GM19351 (cell line): ENCODE measurements around the gene CRHBP.
"Not testable (repeated sequence)": the region's sequence is repeated elsewhere in the genome, so short reads cannot be mapped to it uniquely, and the experiment has no call there.

Experiments used
- ATAC-seq: cut with Tn5 transposase; IDR thresholded peaks from one replicate; pipeline ENCODE4 v1.9.1; 2021; ENCODE audit warnings: mild to moderate bottlenecking, moderate library complexity; ENCODE audit not compliant: unreplicated experiment

Gene CRHBP, protein sequence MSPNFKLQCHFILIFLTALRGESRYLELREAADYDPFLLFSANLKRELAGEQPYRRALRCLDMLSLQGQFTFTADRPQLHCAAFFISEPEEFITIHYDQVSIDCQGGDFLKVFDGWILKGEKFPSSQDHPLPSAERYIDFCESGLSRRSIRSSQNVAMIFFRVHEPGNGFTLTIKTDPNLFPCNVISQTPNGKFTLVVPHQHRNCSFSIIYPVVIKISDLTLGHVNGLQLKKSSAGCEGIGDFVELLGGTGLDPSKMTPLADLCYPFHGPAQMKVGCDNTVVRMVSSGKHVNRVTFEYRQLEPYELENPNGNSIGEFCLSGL

DNA sequence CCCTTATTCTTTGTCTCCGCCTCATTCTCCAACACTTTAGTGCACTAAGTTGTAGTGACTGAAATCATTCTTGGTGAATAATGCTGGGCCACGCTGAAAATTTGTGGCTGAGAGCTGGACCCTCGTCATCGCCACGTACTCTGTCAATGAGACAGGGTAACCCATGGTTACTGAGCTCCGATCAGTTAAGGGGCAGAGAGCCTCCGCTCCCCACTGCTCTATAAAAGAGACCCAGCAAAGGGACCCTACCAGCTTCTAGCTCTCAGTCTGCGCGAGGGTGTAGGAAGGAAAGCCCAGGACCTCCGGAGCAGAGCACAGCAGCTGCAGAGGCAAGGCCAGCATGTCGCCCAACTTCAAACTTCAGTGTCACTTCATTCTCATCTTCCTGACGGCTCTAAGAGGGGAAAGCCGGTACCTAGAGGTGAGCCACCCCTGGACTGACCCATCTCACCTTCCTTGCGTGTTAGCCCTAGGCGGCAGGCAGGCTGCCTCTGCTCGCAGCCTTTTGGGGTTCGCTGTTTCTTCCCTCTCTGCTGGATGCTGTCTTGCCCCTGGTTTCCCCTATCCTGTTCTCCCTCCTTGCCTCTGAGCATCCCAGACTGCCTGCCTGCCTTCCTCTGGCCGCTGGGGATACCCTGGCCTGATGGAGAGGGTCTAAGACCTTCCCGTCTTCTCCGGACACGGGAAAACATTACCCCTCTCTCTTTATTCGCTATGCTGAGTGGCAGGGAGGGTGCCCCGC, at the start of gene CRHBP:
CRHBP (plus strand) TSS at position 251 of the 742 bp plus-strand sequence; CDS start at position 341, 90 bp downstream.
- ATAC-seq, result no peak

DNA sequence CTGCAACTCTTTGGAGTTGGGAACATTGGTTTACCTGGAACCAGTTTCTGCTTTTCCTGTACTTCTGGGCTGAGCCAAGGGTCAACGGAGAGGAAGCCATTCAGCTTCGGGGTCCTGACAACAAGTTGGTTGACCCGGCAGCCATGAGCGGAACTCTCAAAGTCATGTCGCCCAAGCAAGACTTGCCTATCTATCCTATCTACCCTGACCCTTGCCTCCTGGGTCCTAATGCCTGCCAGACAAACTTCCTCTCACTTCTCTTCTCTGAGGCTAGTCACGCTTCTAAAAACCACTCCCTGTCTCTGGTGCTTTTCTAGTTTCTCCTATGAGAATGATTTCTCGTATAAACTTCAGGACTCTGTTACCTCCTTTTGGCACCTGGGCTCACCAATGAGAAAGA, 44.7 kb upstream of the CRHBP start:
- ATAC-seq, result no peak

DNA sequence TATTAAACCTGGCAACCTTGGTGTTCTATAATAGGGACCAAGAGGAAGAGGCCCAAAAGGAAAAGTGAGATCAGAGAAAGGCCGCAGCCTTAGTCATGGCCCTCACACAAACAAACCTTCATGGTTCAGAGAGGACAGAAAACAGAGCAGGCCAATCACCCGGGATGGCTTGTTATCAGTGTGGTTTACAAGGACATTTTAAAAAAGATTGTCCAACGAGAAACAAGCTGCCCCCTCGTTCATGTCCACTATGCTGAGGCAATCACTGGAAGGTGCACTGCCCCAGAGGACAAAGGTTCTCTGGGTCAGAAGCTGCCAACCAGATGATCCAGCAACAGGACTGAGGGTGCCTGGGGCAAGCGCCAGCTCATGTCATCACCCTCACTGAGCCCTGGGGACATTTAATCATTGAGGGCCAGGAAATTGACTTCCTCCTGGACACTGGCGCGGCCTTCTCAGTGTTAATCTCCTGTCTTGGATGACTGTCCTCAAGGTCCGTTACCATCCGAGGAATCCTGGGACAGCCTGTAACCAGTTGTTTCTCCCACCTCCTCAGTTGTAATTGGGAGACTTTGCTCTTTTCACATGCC, 42.4 kb upstream of the CRHBP start:
- not testable (repeated sequence) for ATAC-seq

DNA sequence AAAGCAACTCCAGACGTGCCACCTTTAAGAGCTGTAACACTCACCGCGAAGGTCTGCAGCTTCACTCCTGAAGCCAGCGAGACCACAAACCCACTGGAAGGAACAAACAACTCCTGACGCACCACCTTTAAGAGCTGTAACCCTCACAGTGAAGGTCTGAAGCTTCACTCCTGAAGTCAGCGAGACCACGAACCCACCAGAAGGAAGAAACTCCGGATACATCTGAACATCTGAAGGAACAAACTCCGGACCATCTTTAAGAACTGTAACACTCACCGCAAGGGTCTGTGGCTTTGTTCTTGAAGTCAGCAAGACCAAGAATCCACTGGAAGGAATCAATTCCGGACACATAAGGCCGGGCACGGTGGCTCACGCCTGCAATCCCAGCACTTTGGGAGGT, 38.2 kb upstream of the CRHBP start:
- not testable (repeated sequence) for ATAC-seq

DNA sequence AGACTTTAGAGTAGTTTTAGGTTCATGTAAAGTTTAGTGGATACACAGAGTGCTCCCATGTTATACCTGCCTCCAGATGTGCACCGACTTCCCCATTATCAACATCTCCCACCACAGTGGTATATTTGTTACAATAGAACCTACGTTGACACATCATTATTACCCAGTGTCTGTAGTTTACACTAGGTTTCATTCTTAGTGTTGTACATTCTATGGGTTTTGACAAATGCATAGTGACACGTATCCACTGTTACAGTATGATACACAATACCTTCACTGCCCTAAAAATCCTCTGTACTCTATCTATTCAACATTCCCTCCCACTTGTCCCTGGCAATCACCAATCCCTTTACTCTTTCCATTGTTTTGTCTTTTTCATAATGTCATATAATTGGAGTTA, 34.3 kb upstream of the CRHBP start:
- no peak for ATAC-seq

DNA sequence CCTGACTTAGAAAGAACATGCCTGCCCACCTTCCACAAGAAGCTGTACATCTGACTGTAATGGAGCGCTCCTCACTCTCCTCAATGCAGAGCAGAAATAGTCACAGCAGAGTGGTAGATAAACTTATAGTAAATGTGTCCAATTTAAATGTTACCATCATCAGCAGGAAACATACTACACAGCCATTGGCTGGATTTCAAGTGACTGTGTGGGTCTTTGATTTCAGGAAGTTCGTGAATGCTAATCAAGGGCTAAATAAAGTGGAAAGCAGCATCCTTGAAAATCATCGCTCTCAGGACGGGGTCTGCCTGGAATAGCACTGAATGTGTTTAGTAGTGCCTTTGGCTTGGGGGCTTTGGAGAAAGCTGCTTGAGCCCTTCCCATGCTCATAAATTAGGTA, 32.4 kb upstream of the CRHBP start:
- no peak for ATAC-seq

DNA sequence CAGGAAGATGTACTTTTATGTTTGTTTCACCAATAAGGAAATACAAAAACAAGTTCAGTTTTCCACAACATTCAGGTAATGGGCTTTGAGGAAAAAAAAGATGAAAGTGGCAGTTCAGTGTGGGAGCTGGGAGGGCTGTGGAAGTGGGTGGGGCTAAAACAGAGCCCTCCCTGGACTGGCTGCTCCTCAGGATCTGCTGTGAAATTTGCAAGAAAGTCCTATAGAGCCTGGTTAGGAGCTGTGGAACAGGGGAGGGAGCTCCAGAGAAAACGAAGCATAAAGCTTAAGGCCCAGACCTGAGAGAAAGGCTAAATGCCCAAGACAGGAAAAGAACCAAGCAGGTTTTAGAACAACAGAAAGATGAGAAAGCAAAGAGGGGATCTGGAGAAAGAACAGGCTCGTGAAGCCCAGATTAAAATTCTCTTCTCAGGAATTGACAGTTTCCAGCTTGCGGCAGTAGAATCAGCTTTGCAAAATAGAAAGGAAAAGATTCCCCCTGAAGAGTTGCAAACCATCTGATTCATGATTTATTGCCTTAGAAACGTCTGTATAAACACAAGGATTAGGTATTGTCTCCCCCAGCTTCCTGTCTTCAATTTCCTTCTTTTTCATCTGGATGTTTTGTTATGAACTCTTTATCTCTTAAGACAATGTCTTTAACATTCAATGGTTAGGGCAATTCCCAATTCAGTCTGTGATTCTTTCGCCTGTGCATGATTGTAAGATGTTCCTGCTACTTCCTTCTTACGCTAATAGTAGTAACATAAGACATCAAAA, 26.3 kb upstream of the CRHBP start:
- no peak for ATAC-seq

DNA sequence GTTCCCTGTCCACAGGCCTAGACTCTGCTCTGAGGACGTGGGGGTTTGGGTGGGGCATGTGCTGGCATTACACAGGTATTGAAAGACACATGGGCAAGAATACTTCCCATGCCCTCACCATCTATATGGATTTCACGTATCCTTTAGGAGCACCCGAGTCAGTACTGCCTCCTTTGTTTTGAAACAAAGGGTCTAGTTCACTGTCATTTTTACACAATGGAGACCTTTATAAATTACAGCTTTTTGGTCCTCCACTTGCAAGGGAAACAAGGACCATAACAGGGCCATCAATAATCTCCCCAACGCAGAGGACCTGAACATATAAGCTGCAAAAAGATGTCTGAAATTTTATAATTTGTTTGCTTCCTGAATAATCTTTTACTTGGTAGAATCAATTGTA, 24.9 kb upstream of the CRHBP start:
- ATAC-seq, result no peak

DNA sequence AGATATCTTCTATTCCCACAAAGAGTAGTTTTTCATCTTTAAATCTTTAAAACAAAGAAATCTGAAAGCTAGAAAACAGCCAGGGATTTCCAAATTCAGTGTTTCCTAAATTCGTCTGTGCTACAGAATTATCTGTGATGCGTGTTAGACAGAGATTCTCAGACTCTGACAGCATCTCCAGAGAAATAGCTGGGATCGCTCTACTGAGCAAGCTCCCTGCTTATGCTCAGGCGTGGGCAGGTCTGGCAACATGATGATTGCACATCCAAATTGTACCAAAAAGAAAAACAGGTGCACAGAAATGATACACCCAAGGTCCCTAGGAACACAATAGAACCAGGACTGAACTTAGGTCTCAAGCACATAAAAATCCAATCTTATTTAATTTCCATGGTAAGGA, 22.8 kb upstream of the CRHBP start:
- no peak for ATAC-seq

DNA sequence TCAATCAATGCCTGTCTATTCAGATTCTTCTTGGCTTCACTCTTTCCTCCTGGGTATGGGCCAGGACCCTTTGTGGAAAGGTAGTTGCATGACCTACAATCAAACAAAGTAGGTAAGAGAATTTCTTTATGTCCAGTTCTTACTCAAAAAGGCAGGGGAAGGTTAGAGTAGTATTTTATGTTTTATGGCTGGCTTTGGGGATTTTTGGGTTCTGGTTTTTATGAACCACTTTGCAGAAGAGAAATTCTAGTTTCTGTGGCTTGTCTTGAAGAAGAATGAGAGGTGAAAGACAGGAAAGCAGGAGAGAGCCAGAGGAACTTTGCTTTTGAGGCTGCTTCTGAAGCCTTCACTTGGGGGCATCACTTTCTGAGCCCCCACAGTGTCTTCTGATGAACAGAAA, 14.7 kb upstream of the CRHBP start:
- no peak for ATAC-seq

DNA sequence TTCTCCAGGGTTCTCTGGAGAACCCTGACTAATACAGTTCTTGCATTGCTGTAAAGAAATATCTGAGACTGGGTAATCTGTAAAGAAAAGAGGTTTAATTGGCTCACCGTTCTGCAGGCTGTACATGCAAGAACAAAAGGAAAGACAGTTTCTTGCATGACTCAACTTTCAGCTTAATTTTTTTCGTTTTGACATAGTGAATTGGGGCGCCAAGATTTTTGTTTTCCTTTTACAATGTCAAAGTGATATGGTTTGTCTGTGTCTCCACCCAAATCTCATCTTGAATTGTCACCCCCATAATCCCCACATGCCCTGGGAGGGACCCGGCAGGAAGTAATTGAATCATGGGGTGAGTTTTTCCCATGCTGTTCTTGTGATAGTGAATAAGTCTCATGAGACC, 11.8 kb upstream of the CRHBP start:
- no peak for ATAC-seq

DNA sequence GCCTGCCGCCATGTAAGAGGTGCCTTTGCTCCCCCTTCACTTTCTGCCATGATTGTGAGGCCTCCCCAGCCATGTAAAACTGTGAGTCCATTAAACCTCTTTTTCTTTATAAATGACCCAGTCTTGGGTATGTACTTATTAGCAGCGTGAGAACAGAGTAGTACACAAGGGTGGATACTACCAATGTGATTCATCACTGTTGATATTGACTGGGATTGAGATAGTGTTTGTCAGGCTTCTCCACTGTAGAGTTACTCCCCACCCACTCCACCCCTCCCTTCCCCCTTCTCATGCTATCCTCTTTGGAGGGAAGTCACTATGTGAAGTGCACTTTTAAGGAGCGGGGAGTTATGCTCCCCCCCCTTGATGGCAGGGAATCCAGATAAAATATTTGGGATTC, 11.4 kb upstream of the CRHBP start:
- ATAC-seq, result no peak

DNA sequence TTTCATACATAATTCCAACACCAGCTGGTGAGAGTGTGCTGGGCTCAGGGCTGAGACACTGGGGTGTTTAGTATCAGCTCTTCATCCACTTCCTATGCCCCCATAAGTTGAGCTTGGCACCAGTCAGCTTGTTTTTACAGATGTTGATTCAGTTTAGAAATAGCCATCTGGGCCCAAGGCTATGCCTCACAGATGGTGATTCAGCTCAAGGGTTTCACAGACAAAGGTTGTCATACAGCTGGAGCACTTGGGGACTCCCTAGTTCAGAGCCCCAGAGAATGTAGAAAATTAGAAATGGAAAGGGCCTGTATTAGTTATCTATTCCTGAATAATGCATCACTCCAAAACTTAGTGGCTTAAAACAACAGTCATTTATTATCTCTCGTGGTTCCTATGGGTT, 10.3 kb upstream of the CRHBP start:
- no peak for ATAC-seq

DNA sequence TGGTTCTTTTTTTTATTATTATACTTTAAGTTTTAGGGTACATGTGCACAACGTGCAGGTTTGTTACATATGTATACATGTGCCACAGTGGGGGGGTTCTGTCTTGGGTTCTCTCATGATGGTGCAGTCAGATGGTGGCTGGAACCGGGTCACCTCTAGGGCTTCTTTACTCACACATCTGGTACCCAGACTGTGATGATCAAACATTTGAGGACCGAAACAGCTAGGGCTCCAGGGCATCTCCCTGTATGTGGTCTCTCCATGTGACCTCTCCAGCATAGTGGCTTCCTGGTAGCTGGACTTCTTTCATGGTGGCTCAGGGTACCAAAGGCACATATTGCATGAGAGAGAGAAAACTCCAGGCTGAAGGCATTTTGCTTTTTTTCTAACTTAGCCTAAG, 9.8 kb upstream of the CRHBP start:
- ATAC-seq, result no peak

DNA sequence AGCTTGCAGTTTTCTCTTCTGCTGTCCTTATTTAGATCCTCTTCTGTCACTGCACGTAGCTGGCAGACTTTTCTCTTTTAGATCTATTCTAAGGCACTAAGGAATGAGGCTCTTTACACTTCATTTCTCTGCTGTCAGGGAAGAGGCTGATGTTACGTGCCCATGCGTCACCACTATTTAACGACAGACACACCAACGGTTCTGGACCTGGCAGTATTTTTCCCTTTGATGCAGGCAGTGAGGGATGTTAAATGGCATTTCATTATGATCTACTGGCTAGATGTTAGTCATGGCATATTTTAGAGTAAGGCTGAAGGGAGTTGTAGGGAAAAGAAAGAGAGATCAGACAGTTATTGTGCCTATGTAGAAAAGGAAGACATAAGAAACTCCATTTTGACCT, 8.2 kb upstream of the CRHBP start:
- no peak for ATAC-seq

DNA sequence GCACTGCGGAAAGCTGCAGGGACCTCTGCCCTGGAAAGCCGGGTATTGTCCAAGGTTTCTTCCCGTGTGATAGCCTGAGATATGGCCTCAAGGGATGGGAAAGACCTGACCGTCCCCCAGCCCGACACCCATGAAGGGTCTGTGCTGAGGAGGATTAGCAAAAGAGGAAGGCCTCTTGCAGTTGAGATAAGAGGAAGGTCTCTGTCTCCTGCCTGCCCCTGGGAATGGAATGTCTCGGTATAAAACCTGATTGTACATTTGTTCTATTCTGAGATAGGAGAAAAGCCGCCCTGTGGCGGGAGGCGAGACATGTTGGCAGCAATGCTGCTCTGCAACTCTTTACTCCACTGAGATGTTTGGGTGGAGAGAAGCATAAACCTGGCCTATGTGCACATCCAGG, 7.6 kb upstream of the CRHBP start:
- not testable (repeated sequence) for ATAC-seq

DNA sequence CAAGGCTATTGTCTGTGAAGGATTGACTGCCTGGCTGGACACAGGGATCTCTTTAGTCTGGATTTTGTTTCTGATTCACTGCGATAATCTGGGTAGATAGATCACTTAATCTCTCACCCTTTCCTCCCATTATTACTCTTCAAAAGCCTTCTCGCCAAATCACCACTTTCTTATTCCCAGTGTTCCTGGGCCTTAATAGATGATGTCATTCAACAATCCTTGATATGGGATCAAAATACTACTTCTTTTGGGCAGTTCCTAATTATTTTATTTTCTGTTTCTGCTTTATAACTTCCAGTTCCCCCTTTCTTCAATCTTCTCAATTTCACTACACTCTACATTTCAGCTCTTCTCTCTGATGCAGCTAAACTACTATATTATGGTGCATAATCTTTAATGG, 6.8 kb upstream of the CRHBP start:
- ATAC-seq, result no peak

DNA sequence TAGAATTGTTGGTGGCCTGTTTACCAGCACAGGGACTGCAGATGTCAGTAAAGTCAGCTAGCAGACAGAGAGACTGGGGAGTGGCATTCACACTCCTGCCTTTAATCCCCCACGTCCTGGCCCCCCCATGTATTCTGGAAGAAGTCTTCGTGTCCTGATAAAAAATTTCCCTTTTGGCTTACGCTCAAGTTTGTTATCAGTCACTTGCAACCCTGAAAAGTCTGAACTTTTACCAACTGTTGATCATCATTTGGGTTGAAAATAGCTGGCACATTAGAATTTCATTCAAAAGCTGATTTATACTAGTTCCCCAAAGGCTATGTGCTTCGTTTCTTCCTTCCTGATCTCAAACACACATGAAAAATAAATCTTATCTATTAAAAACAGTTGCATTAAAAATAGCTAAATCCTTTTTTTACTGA, 5.8 kb upstream of the CRHBP start:
- ATAC-seq, result no peak

DNA sequence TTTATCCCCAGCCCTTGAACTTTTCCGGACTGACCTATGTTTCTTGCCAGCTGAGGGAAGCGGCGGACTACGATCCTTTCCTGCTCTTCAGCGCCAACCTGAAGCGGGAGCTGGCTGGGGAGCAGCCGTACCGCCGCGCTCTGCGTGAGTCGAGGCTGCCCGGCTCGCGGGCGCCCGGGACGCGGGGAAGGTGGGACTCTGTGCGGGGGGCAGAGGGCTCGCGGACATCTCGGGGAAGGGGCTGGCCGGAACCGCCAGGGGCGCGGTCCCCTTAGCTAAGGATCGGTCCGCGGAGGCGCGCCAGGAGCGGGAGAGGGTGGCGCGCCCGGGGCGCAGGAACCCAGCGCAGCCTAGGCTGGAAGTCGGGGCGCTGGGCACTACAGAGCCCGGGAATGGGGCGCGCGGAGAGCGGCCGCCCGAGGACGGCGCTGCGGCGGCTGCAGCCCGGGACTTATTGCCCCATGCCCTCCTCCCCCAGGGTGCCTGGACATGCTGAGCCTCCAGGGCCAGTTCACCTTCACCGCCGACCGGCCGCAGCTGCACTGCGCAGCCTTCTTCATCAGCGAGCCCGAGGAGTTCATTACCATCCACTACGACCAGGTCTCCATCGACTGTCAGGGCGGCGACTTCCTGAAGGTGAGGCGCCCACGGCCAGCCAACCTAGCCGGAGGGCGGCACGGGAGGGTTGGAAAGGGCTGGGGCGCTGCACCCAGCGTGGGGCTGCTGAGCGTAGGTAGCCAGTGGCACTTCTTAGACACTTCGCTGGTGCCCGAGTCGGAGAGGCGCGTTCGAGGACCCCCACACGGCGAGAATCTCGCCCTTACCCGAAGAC, 922 bp downstream of the CRHBP start:
- no peak for ATAC-seq

DNA sequence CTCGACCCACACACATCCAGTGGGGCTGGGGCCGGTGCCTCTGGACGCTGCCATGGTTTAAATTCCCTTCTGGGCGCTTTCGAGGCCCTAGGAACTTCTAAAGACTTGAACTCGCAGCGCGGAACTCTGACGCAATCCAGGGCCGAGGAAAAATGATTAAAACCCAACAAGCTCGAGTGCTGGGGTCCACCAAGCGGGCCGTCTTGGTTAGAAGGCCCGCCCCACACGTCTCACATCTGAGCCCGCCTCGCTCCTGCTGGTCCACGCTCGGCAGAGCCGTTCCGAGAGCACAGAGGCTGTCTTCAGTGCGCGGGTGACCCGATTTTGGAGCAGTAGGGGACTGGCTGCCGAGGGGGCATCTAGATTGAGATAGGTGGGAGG, 1.5 kb downstream of the CRHBP start:
- ATAC-seq, result no peak

DNA sequence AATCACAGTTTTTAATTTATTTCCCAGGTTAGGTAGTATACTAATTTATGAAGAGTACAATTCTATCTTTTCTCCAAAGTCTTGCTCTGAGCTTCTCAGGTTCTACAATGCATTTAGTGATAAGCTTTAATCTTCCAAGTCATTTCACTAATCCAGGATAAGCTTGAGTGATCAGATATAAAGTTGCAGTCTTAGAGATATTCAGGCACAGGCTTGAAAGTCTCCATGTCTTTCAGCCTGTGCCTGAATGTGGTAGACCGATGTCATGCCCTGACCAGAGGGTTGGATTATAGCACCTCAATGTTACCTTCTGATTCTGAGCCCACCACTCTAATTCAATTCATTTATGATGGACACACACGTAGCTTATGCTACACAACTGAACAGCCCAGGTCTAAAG, 3.2 kb downstream of the CRHBP start:
- ATAC-seq, result no peak
